ENCODE results near the gene ASPHD2.
"Not testable (repeated sequence)": the region's sequence is repeated elsewhere in the genome, so short reads cannot be mapped to it uniquely, and the experiment has no call there.

Gene ASPHD2

DNA sequence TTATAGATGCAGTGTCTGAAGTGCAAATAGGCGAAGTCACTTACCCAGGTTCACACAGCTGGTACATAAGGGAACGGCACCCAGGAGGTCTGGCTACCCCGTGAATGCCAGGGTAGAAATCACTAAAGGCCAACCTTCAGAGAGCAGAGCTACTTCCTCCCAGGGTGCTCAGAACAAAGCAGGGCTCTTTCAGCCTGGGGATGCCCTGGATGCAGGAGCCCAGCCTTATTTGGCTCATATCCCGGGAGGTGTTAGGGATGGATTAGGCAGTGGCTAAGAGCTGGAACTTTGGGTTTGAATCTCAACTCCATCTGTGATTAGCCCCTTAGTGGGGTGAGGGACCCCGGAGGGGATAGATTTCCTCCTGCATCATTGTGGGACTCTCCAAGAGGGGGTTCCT, 33.1 kb upstream of the ASPHD2 start:
- no CpG with 5 or more reads among the region's 5 CpGs for WGBS (ENCODE audit: insufficient coverage, insufficient read length)
- DNase-seq (ENCODE audit: low read depth, low spot score), result no peak
- H3K27me3 ChIP-seq (ENCODE audit: control insufficient read depth, insufficient read depth, low read length), result no peaks in the 10 kb centered on the region

DNA sequence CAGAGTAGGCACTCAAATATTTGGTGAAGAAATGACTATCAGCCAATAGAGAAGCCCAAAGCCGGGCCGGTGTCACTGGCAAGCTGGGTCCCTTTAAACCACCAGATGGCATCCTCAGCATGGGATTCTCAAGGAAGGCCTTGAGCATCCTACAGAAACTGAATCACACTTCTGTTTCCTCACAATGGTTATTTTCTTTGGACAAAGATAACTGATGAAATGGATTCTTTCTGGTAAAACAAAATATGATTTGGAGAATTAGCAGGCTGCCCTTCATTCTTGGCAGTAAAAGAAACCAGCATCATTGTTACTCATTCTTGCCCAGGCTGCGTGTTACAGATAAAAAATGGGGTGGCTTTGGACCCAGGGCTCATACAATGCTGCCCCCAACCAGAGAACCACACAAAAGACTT, 30.3 kb upstream of the ASPHD2 start:
- H3K4me1 ChIP-seq (ENCODE audit: control insufficient read depth, insufficient read depth, low read length), result no peaks in the 10 kb centered on the region; the same call in 1 of the 2 replicates
- no CpG with 5 or more reads among the region's 3 CpGs for WGBS (ENCODE audit: insufficient coverage, insufficient read length)
- H3K9me3 ChIP-seq (ENCODE audit: control insufficient read depth, insufficient read depth, low read length), result no peaks in the 10 kb centered on the region
- no peak overlapping the region for H3K4me3 ChIP-seq (ENCODE audit: low read length)
- no peaks in the 10 kb centered on the region for H3K27me3 ChIP-seq (ENCODE audit: control insufficient read depth, insufficient read depth, low read length)
- DNase-seq (ENCODE audit: low read depth, low spot score), result no peak
- no peaks in the 10 kb centered on the region for H3K36me3 ChIP-seq (ENCODE audit: control insufficient read depth, insufficient read depth, low read length)
- H3K27ac ChIP-seq (ENCODE audit: low read length), result no peak overlapping the region

More for the DNA sequence above, 33.1 kb upstream of the ASPHD2 start:
- Histone ChIP-seq H3K36me3 (ENCODE audit: control insufficient read depth, insufficient read depth, low read length) (no peaks in the 10 kb centered on the region), H3K9me3 (ENCODE audit: control insufficient read depth, insufficient read depth, low read length) (no peaks in the 10 kb centered on the region), H3K4me3 (ENCODE audit: low read length) (no peak overlapping the region), H3K4me1 (ENCODE audit: control insufficient read depth, insufficient read depth, low read length) (no peaks in the 10 kb centered on the region; the same call in 1 of the 2 replicates), H3K27ac (ENCODE audit: low read length) (no peak overlapping the region)

DNA sequence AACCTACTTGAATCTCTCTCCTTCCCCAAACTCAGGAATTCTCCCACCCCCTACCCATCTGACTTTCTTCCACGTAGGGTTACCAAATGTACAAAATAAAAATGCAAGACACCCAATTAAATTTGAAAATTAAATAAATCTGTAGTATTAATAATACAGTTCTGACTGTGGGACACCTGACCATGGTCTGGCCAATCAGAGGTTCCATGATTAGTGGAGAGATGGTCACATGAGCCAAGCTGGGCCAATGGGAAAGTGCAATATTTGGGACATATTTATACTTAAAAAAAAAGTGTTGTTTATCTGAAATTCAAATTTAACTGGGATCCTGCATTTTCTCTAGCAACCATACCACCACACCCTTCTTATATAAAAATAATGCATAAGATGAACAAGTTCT, 29.8 kb upstream of the ASPHD2 start:
- Histone ChIP-seq H3K27me3 (ENCODE audit: control insufficient read depth, insufficient read depth, low read length) (no peaks in the 10 kb centered on the region), H3K36me3 (ENCODE audit: control insufficient read depth, insufficient read depth, low read length) (no peaks in the 10 kb centered on the region), H3K9me3 (ENCODE audit: control insufficient read depth, insufficient read depth, low read length) (no peaks in the 10 kb centered on the region), H3K4me1 (ENCODE audit: control insufficient read depth, insufficient read depth, low read length) (no peaks in the 10 kb centered on the region; the same call in 1 of the 2 replicates), H3K4me3 (ENCODE audit: low read length) (no peak overlapping the region), H3K27ac (ENCODE audit: low read length) (no peak overlapping the region)
- DNase-seq (ENCODE audit: low read depth, low spot score), result no peak
- WGBS (ENCODE audit: insufficient coverage, insufficient read length), result no CpG with 5 or more reads among the region's 1 CpG

DNA sequence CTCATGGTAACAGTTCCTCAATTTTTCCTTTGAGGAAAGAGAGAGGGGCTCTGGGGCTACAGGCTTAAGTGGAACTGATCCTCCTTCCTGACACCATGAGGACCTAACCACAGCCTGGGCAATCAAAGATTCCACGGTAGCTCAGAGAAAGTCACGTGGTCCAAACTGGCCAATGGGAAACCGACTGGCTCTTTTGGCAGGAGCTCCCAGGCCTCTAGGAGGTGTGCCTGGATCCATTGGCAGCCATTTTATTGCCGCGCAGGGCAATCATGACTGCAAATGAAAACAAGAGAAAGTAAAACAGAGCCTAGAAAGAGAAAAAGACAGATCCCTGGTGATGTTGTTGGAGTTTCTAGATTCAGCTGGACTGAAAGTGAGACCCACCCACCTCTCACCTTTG, 27.3 kb upstream of the ASPHD2 start:
- no peaks in the 10 kb centered on the region for H3K27me3 ChIP-seq (ENCODE audit: control insufficient read depth, insufficient read depth, low read length)
- no peaks in the 10 kb centered on the region for H3K9me3 ChIP-seq (ENCODE audit: control insufficient read depth, insufficient read depth, low read length)
- no peak overlapping the region for H3K4me3 ChIP-seq (ENCODE audit: low read length)
- H3K36me3 ChIP-seq (ENCODE audit: control insufficient read depth, insufficient read depth, low read length), result no peaks in the 10 kb centered on the region
- H3K4me1 ChIP-seq (ENCODE audit: control insufficient read depth, insufficient read depth, low read length), result no peaks in the 10 kb centered on the region
- no peak for DNase-seq (ENCODE audit: low read depth, low spot score)
- no CpG with 5 or more reads among the region's 5 CpGs for WGBS (ENCODE audit: insufficient coverage, insufficient read length)
- no peak overlapping the region for H3K27ac ChIP-seq (ENCODE audit: low read length)

DNA sequence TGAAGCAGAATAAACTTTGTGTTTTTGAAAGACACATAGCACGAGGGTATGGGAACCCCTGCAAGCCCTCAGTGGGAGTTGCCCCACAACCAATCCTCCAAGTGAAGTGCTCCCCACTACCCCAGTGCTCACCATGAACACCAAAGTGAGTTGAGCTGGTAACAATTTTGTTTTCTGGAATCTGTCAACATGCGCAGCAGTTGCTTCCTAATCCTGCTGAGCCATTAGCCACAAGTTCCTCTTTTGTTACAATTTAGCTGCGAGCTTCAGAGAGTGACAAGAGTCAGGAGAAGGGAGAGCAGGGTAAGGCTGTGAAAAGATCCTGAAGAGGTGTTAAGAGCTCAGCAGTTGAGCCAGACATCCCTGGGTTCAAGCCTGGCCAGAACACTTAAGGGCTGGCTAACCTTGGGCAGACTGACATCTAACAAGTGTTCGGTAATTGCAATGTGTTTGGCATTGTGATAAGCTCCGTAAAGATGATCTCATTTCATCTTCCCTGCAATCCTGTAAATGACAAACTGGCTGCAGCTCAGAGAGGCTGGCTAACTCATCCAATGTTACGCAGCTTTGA, 24.1 kb upstream of the ASPHD2 start:
- no CpG with 5 or more reads among the region's 6 CpGs for WGBS (ENCODE audit: insufficient coverage, insufficient read length)
- H3K27me3 ChIP-seq (ENCODE audit: control insufficient read depth, insufficient read depth, low read length), result no peaks in the 10 kb centered on the region
- H3K27ac ChIP-seq (ENCODE audit: low read length), result no peak overlapping the region

DNA sequence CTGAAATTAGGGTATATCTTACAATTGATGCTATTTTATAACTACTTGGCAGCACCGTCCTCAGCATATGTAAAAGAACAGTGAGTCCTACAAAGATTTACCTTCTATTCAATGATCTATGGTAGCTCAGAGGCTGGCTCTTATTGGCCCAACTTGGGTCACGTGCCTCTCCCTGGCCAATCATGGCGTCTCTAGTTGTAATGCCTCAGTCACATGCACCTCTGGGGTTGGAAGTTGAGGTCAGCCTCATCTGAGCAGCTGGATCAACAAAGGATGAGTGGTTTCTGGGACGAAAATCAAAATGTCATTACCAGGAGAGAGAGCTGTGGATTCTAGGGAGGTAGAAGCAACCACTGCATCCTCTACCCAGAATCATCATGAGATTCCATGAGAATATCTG, 22.9 kb upstream of the ASPHD2 start:
- no peaks in the 10 kb centered on the region for H3K36me3 ChIP-seq (ENCODE audit: control insufficient read depth, insufficient read depth, low read length)
- H3K9me3 ChIP-seq (ENCODE audit: control insufficient read depth, insufficient read depth, low read length), result no peaks in the 10 kb centered on the region
- no peaks in the 10 kb centered on the region for H3K27me3 ChIP-seq (ENCODE audit: control insufficient read depth, insufficient read depth, low read length)
- H3K4me3 ChIP-seq (ENCODE audit: low read length), result no peak overlapping the region
- WGBS (ENCODE audit: insufficient coverage, insufficient read length), result no CpG with 5 or more reads among the region's 4 CpGs
- no peaks in the 10 kb centered on the region for H3K4me1 ChIP-seq (ENCODE audit: control insufficient read depth, insufficient read depth, low read length)
- DNase-seq (ENCODE audit: low read depth, low spot score), result no peak
- no peak overlapping the region for H3K27ac ChIP-seq (ENCODE audit: low read length)

More for the DNA sequence above, 24.1 kb upstream of the ASPHD2 start:
- no peak overlapping the region for H3K4me3 ChIP-seq (ENCODE audit: low read length)
- no peaks in the 10 kb centered on the region for H3K9me3 ChIP-seq (ENCODE audit: control insufficient read depth, insufficient read depth, low read length)
- no peak for DNase-seq (ENCODE audit: low read depth, low spot score)
- no peaks in the 10 kb centered on the region for H3K4me1 ChIP-seq (ENCODE audit: control insufficient read depth, insufficient read depth, low read length)
- H3K36me3 ChIP-seq (ENCODE audit: control insufficient read depth, insufficient read depth, low read length), result no peaks in the 10 kb centered on the region

DNA sequence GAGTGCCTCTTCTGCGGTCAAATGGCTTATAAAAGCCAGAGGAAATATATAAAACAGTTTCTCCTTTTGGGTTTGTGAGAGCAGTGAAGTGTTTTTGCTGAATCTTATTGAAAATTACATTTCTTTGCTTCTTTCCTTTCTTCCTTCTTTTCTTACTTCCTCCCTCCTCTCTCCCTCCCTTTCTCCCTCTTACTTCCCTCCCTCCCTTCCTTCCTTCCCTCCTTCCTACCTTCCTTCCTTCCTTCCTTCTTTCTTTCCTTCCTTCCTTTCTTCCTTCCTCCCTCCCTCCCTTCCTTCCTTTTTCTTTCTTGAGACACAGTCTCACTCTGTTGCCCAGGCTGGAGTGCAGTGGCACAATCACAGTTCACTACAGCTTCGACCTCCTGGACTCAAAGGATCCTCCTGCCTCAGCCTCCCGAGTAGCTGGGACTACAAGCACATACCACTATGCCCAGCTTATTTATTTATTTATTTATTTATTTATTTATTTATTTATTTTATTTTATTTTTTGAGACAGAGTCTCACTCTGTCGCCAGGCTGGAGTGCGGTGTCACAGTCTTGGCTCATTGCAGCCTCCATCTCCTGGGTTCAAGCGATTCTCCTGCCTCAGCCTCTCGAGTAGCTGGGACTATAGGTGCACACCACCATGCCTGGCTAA, 20.4 kb upstream of the ASPHD2 start:
- H3K9me3 ChIP-seq (ENCODE audit: control insufficient read depth, insufficient read depth, low read length); H3K4me3 ChIP-seq (ENCODE audit: low read length); DNase-seq (ENCODE audit: low read depth, low spot score); H3K27ac ChIP-seq (ENCODE audit: low read length); H3K27me3 ChIP-seq (ENCODE audit: control insufficient read depth, insufficient read depth, low read length); H3K36me3 ChIP-seq (ENCODE audit: control insufficient read depth, insufficient read depth, low read length); H3K4me1 ChIP-seq (ENCODE audit: control insufficient read depth, insufficient read depth, low read length): not testable (repeated sequence)
- WGBS (ENCODE audit: insufficient coverage, insufficient read length), result no CpG with 5 or more reads among the region's 7 CpGs

DNA sequence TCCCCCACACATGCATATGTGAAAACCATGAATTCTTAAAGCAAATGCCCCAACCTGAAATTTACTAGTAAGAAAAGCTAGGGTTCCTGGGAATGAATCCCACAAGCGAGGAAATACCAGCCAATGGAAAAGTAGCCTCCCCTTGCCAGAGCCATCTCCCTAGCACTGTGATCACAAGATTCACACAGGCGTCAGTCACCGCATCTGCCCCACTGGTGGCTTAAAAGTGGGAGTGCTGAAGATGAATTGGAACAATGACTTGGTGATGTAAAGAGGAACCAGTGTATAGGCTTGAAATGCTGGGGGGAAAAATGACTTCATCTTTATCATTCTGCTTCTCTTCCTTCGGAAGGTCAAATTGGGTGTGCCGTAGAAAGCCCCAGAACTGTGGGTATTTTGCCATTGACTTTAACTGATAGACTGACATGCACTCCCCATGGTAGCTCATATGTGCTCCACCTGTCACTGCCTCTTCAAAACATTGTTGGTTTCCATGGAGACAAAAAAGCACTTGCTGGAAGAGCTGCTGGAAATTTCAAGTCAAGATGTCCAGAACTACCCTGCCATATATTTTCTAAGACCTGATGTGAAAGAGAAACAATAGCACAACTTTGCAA, 19.2 kb upstream of the ASPHD2 start:
- no CpG with 5 or more reads among the region's 5 CpGs for WGBS (ENCODE audit: insufficient coverage, insufficient read length)
- no peak overlapping the region for H3K4me3 ChIP-seq (ENCODE audit: low read length)
- H3K36me3 ChIP-seq (ENCODE audit: control insufficient read depth, insufficient read depth, low read length), result no peaks in the 10 kb centered on the region
- H3K27ac ChIP-seq (ENCODE audit: low read length), result no peak overlapping the region
- H3K27me3 ChIP-seq (ENCODE audit: control insufficient read depth, insufficient read depth, low read length), result no peaks in the 10 kb centered on the region
- H3K9me3 ChIP-seq (ENCODE audit: control insufficient read depth, insufficient read depth, low read length), result no peaks in the 10 kb centered on the region
- DNase-seq (ENCODE audit: low read depth, low spot score), result no peak
- H3K4me1 ChIP-seq (ENCODE audit: control insufficient read depth, insufficient read depth, low read length), result no peaks in the 10 kb centered on the region

DNA sequence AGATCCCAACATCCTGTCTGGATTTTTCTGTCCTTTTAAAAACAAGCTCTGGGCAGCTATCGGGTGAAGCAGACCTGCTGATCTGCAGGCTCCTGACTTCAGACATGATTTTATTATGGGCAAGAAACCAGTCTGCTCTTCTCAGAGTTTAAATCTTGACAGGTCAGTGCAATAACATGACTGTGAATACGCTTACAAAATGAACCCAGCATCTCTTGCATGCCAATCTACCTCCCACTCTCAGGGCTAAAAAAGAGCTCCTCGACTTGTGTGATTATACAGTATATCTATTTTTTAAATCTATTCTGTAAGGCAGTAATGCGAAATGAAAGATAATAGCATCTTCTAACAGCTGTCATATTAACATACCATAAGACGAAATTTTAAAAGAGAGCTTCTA, 18.7 kb upstream of the ASPHD2 start:
- Histone ChIP-seq H3K27ac (ENCODE audit: low read length) (no peak overlapping the region), H3K27me3 (ENCODE audit: control insufficient read depth, insufficient read depth, low read length) (no peaks in the 10 kb centered on the region), H3K4me3 (ENCODE audit: low read length) (no peak overlapping the region), H3K9me3 (ENCODE audit: control insufficient read depth, insufficient read depth, low read length) (no peaks in the 10 kb centered on the region), H3K36me3 (ENCODE audit: control insufficient read depth, insufficient read depth, low read length) (no peaks in the 10 kb centered on the region), H3K4me1 (ENCODE audit: control insufficient read depth, insufficient read depth, low read length) (no peaks in the 10 kb centered on the region)
- no peak for DNase-seq (ENCODE audit: low read depth, low spot score)
- WGBS (ENCODE audit: insufficient coverage, insufficient read length), result no CpG with 5 or more reads among the region's 5 CpGs

DNA sequence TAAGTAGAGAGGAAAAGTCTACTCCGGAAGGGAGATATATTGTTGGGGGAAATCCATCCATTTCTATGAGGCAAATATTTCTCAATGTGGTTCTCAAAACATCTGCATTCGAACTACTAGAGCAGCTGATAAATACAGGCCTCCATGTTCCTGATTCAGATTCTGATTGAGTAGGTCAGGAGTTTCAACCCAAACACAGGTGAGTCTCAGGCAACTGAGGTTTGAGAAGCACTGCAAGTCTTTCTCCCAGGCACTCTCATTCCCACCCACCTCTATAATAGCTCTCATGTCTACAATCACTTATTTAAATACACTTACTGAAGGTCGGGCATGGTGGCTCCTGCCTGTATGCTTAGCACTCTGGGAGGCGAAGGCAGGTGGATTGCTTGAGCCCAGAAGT, 14.7 kb upstream of the ASPHD2 start:
- Histone ChIP-seq H3K27ac (ENCODE audit: low read length) (no peak overlapping the region), H3K4me1 (ENCODE audit: control insufficient read depth, insufficient read depth, low read length) (peaks cover 5% of the 10 kb centered on the region), H3K27me3 (ENCODE audit: control insufficient read depth, insufficient read depth, low read length) (no peaks in the 10 kb centered on the region), H3K9me3 (ENCODE audit: control insufficient read depth, insufficient read depth, low read length) (no peaks in the 10 kb centered on the region), H3K4me3 (ENCODE audit: low read length) (no peak overlapping the region), H3K36me3 (ENCODE audit: control insufficient read depth, insufficient read depth, low read length) (no peaks in the 10 kb centered on the region)
- no peak for DNase-seq (ENCODE audit: low read depth, low spot score)
- WGBS (ENCODE audit: insufficient coverage, insufficient read length), result no CpG with 5 or more reads among the region's 4 CpGs

DNA sequence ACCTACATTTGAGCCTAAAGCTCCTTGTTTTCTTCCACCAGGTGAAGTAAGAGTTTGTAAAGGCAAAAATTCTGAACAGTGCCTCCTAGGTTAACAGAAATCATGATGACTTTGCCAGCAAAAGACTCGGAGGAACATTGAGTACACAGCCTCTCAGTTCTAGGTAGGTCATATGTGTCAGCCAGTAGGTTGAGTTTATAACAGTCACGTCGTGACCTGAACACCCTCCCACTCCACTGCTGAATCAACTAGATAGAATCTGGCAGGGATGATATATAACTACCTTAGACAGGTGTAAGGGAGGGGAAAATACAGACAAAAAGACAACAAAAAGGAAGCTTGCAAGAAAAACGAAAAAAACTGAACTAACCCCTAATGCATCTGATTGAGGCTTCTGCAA, 12.8 kb upstream of the ASPHD2 start:
- no peaks in the 10 kb centered on the region for H3K36me3 ChIP-seq (ENCODE audit: control insufficient read depth, insufficient read depth, low read length)
- peaks cover 5% of the 10 kb centered on the region for H3K4me1 ChIP-seq (ENCODE audit: control insufficient read depth, insufficient read depth, low read length)
- DNase-seq (ENCODE audit: low read depth, low spot score), result no peak
- no peaks in the 10 kb centered on the region for H3K27me3 ChIP-seq (ENCODE audit: control insufficient read depth, insufficient read depth, low read length)
- H3K9me3 ChIP-seq (ENCODE audit: control insufficient read depth, insufficient read depth, low read length), result no peaks in the 10 kb centered on the region
- H3K27ac ChIP-seq (ENCODE audit: low read length), result no peak overlapping the region
- no CpG with 5 or more reads among the region's 4 CpGs for WGBS (ENCODE audit: insufficient coverage, insufficient read length)
- H3K4me3 ChIP-seq (ENCODE audit: low read length), result no peak overlapping the region
